Measurements from ENCODE around the gene MAP3K4. TPM values are rescaled to one million over a fixed set of nuclear protein-coding genes. Genes with fewer than 3 reads are reported as not detected.

Gene MAP3K4
- total and polyA plus RNA-seq, 8 donors = 7.3 to 598 (median 19.4) TPM

DNA sequence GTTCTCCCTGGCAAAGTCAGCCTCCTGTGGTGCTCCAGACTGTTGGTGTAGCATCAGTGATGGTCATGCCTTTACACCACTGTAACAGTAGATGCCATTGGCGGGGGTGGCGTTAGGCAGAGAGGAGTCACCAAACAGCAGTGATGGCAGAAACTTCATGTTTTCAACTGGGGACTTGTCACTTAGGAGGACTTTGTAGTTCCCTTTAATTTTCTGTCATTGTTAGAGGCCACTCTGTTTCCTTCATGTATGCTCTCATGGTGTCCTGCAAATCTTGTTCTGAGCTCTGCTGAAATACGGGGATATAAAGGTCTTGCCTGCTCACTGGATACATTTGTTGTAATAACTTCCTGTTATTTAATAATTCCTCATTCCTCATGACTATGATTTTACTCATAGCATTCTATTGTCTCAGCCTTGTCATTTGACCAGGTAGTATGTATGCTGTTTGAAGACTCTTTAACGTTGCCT, 4.6 kb downstream of the MAP3K4 start:
- no peaks in the 10 kb centered on the region for H3K36me3 ChIP-seq
- H3K27me3 ChIP-seq = no peaks in the 10 kb centered on the region
- peaks cover 6 to 66% (median 44%) of the 10 kb centered on the region in 4 donors for H3K4me1 ChIP-seq
- TF ChIP-seq POLR2AphosphoS5 (IDR thresholded peaks at IDR 0.05) (no peak), POLR2A (IDR thresholded peaks at IDR 0.05) (no peak), CTCF (IDR thresholded peaks at IDR 0.05) (no peak), EP300 (IDR thresholded peaks at IDR 0.05) (no peak)
- H3K27ac ChIP-seq = peak overlapping the region in 1 of 5 donors; percentile 23
- H3K9me3 ChIP-seq = no peaks in the 10 kb centered on the region
- WGBS, 5 donors = 62 to 75% (median 71%) methylated on average over 4 of the region's 4 CpGs
- intact Hi-C loops (cut with DNase I; ENCODE audit: low total_unique reads) = no loop called here
- no peak overlapping the region for H3K4me3 ChIP-seq
- no peak for DNase-seq

DNA sequence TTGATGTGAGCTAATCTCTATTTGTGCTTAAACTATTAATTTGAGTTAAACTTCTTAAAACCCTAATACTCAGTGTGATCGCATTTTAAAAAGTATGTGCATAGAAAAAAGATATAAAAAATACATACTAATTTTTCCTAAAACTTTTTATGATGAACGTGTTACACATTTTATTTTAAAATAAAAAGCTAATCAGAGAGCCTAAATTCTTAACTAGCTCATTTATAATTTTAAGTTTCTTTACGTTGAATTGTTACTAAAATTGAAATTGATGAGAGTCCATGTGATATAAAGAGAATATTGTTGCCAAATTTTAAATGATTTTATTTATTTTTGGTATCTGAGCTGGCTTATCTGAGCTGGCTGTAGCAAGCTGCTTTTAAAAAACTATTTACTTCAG, 6.6 kb downstream of the MAP3K4 start:
- intact Hi-C loops (cut with DNase I; ENCODE audit: low total_unique reads) = no loop called here
- Histone ChIP-seq H3K27ac (no peak overlapping the region), H3K4me1 (peaks cover 8 to 67% (median 43%) of the 10 kb centered on the region in 4 donors), H3K27me3 (no peaks in the 10 kb centered on the region), H3K4me3 (no peak overlapping the region), H3K9me3 (no peaks in the 10 kb centered on the region), H3K36me3 (no peaks in the 10 kb centered on the region)
- WGBS, 5 donors = 65 to 82% (median 73%) methylated on average over 3 of the region's 3 CpGs
- TF ChIP-seq EP300 (IDR thresholded peaks at IDR 0.05) (no peak), POLR2A (IDR thresholded peaks at IDR 0.05) (no peak), POLR2AphosphoS5 (IDR thresholded peaks at IDR 0.05) (no peak), CTCF (IDR thresholded peaks at IDR 0.05) (no peak)
- no peak for DNase-seq

DNA sequence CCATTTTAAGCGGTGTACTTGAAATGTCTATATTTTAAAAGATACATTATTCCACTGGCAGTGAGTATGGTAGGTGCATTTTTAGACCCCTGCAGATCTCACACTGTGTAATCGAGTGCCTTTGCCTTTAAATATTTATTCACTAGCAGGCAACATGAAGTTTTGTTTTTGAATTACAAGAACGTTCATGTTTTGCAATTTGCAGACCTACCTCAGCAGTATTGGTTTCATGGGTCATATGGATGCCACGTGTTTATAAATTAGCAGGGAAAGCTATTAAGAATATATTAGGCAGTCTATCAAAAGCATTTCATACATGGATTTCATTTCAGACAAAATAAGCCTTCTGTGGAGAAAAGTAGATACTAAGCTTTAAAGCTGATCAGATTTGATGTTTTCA, 7.2 kb downstream of the MAP3K4 start:
- intact Hi-C loops (cut with DNase I; ENCODE audit: low total_unique reads) = no loop called here
- no peak overlapping the region for H3K4me3 ChIP-seq
- H3K4me1 ChIP-seq = peaks cover 7 to 66% (median 40%) of the 10 kb centered on the region in 4 donors
- 57 to 67% (median 62%) methylated on average over 4 of the region's 4 CpGs for WGBS, 5 donors
- no peaks in the 10 kb centered on the region for H3K9me3 ChIP-seq
- no peak overlapping the region for H3K27ac ChIP-seq
- no peaks in the 10 kb centered on the region for H3K36me3 ChIP-seq
- H3K27me3 ChIP-seq = no peaks in the 10 kb centered on the region
- no peak for TF ChIP-seq EP300 (IDR thresholded peaks at IDR 0.05)
- no peak for TF ChIP-seq CTCF (IDR thresholded peaks at IDR 0.05)
- no peak for DNase-seq

DNA sequence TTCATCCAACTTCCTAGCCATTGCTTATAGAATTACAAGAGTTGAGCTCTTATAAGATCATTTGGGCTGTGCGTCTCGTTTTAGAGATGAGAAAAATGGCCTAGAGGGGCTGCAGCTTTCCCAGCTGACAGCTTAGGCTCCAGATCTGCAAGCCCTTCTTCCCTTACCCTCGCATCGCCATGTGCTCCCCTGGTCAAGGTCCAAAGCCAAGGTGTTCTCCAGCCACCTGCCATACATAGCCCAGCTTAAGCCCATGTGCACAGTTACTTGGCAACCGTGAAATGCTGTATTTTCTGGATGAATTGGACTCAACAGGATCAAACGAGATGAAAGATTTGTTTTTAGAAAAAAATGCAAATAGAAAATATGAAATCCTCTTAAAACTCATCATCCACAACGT, 7.9 kb downstream of the MAP3K4 start:
- no peak for TF ChIP-seq POLR2AphosphoS5 (IDR thresholded peaks at IDR 0.05)
- TF ChIP-seq CTCF (IDR thresholded peaks at IDR 0.05) = no peak
- TF ChIP-seq EP300 (IDR thresholded peaks at IDR 0.05) = no peak
- no peak for TF ChIP-seq POLR2A (IDR thresholded peaks at IDR 0.05)
- no peaks in the 10 kb centered on the region for H3K9me3 ChIP-seq
- peak in 1 of 2 donors; percentile 53 for DNase-seq
- no peaks in the 10 kb centered on the region for H3K36me3 ChIP-seq
- no peaks in the 10 kb centered on the region for H3K27me3 ChIP-seq
- WGBS, 5 donors = 78 to 91% (median 86%) methylated on average over 7 of the region's 7 CpGs
- no peak overlapping the region for H3K27ac ChIP-seq
- H3K4me1 ChIP-seq = peaks cover 7 to 60% (median 36%) of the 10 kb centered on the region in 4 donors
- H3K4me3 ChIP-seq = no peak overlapping the region
- intact Hi-C loops (cut with DNase I; ENCODE audit: low total_unique reads) = no loop called here

Measured in stomach (tissue), 9 donors.